ENCODE measurements around the gene LTV1.

Gene LTV1

DNA sequence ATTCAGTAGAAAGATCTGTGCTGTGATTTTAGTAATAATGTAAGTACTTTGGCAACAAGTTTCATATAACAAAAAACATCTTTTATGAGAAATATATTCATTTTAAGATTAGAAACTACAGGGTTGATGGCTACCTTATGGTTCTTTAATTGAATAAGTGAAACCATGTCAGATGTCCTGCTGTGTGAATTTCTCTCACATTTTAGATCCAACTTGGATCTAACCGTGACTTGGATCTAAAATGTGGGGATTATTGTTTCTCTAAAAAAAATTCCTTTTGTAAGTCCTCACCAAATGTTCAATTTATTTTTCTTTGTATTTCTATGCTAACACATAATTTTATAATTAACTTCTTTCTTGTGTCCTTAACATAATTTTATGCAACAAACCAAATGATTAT lies 51.5 kb downstream of the LTV1 start:
- DNase-seq (ENCODE audit: low spot score) = no peak

DNA sequence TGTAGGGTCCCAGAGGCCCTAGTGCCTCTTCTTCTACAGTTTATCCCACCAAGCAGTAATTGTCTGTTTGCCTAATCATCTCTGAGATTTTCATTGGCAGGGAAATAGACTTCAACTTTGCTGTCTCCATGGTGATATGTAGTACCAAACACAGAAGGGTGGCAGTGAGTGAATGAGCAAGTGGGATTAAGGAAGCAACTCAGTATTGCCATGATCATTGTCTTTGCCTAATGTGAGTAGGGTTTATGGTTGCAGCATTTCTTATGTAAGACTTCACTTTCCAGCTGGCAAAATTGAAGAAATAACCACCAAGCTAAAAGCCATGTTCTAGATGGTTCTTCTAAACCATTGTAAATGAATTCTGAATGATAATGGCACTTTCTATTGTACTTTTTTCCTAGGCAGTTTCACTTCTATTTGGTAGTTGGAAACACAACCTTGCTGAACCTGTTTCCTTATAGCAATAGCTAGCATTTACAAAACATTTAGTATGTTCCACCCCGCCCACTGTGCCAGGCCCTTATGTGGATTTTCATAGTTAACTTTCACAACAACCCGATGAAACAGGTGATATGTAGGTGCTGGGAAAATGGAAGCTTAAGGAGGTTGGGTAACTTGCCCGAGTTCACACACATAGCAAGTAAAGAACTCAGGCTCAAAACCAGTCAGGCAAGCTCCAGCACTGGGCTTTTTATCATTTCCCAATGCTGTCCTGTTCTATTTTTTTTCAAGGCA lies 53.2 kb downstream of the LTV1 start:
- no peak for DNase-seq (ENCODE audit: low spot score)

DNA sequence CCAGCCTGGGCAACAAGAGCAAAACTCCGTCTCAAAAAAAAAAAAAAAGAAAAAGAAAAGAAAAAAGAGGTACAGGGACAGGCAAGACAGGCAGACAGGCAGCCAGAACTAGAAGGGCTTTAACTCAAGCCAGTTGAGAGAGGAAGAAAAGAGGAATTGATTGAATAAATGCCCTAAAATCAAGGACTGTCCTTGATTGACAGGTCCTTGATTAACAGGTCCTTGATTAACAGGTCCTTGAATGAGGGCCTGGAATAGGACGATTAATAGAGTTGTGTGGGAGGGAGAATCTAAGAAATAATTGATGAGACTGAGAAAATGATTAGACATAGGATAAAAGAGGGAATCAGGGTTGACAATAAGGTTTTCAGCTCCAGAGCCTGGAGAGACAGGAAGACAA lies 57.2 kb downstream of the LTV1 start:
- no peak for DNase-seq (ENCODE audit: low spot score)

DNA sequence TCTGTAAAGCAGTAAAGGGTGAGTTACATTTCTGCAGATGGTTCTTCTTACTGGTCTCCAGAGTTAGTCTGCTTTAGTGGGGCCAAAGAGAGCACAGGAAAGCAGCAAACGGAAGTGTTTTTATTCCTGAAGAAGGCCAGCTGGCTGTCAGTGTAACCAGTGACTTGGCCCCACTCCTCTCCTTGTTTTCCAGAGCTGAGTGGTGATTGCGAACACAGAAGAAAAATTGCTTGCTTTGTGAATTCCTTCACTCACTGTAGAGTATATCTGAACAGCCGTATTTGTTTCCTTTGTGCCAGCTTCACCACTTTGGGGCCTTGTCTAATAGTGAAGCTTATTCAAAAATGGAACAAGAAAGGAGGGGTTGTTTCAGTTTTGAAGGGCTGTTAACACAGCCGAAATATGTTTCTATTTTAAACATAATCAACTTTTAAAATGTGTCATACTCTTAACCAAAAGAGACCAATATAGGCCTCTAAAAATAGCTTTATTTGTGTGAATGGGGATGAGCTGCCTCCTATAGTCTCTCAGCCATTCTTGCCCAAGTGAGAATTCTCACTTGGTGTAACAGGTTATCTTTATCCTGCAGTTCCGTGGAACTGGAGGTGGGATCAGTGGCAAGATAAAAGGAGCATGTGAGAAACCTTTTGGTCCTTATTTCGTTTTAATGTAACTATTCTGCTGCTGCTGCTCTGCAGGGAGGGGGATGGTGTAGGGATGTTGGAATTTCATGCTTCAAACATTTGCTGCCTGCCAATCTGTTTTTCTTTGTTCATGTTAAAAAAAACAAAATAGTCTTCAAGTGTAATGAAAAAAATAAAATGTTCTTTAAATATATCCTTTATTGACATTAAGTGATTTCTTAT lies 59.0 kb downstream of the LTV1 start:
- DNase-seq (ENCODE audit: low spot score) = no peak

DNA sequence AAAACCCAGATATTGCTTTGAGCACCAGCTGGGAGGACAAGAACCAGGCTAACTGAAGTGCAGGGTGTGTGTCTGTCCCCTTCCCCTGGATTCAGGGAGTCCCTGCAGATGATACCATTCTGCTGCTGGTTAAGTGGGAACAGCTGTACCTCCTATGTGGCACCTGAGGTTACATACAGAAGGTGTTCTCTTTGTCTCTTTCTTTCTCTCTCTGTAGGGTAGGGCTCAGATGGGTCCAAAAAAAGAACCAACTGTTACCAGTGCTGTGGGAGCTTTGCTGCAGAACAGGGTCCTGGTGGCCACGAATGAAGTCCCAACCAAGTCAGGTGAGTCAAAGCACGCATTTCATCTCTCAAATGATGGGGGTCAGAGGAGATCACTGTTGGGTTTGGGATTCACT lies 59.7 kb downstream of the LTV1 start:
- no peak for DNase-seq (ENCODE audit: low spot score)

DNA sequence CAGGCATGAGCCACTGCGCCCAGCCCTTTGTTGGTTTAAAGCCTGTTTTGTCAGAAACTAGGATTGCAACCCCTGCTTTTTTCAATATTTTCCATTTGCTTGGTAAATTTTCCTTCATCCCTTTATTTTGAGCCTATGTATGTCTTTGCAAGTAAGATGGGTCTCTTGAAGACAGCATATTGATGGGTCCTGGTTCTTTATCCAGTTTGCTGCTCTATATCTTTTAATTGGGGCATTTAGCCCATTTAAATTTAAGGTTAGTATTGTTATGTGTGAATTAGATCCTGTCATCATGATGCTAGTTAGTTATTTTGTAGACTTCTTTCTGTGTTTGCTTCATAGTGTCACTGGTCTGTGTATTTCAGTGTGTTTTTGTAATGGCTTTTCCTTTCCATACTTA lies 67.9 kb downstream of the LTV1 start:
- no peak for DNase-seq (ENCODE audit: low spot score)

DNA sequence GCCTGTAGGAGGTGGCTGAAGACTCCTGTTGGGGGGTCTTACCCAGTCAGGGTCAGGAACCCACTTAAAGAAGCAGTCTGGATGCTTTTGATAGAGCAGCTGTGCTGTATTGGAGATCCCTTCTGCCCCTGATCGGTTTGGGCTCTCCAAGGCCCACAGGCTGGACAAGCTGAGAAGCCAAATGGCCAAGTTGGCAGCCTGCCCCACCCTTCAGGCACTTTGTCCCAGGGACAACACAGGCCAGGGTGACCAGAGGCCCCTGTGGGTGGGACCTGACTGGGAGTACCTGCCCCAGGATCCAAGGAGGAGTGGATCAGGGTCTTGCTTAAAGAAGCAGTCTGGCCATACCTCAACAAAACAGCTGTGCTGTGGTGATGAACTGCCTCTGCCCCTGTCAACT lies 69.5 kb downstream of the LTV1 start:
- DNase-seq (ENCODE audit: low spot score) = no peak
